ENCODE data around the gene LIMS1.
"Not testable (repeated sequence)": the region's sequence is repeated elsewhere in the genome, so short reads cannot be mapped to it uniquely, and the experiment has no call there.

LIMS1 gene

DNA sequence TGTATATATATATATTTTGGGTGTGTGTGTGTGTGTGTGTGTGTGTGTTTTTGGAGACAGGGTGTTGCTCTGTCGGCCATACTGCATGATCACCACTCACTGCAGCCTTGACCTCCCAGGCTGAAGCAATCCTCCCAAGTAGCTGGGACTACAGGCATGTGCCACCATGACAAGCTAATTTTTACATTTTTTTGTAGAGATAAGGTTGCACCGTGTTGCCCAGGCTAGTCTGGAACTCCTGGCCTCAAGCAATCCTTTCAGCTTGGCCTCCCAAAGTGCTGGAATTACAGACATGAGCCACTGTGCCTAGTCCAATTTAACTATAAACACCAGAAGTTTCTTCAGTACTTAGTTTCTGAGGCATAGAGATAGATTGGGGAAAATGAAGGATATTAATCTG is 18.3 kb downstream of the LIMS1 start:
- no peak for DNase-seq (ENCODE audit: low read depth)

GRCh38 chr2:108553209-108553919 is 19.1 kb downstream of the LIMS1 start:
- no peak for DNase-seq (ENCODE audit: low read depth)

- no peak for DNase-seq (ENCODE audit: low read depth)
Measured at GRCh38 chr2:108554528-108554927, 20.3 kb downstream of the LIMS1 start.

DNA sequence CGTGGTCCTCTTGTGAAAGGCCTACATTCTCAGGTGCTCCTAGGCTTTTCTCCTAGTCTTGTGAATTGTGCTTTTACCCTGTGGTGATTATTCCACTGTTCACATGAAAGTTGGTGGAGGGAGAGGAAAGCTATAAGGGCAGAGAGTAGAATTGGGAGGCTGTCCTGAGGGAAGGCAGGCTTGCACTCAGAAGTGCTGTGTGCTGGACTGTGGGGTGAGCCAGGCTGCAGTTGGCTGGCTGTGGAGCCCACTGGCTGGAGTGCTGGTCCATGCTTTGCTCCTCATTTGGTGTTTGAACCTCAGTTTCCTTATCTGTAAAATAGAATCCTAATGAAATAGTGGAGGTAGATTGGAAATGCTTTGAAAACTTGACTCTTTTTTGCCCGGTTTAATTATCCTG is 21.3 kb downstream of the LIMS1 start:
- DNase-seq (ENCODE audit: low read depth) = no peak

- DNase-seq (ENCODE audit: low read depth) = not testable (repeated sequence)
Measured at GRCh38 chr2:108556581-108556980, 22.3 kb downstream of the LIMS1 start.

DNA sequence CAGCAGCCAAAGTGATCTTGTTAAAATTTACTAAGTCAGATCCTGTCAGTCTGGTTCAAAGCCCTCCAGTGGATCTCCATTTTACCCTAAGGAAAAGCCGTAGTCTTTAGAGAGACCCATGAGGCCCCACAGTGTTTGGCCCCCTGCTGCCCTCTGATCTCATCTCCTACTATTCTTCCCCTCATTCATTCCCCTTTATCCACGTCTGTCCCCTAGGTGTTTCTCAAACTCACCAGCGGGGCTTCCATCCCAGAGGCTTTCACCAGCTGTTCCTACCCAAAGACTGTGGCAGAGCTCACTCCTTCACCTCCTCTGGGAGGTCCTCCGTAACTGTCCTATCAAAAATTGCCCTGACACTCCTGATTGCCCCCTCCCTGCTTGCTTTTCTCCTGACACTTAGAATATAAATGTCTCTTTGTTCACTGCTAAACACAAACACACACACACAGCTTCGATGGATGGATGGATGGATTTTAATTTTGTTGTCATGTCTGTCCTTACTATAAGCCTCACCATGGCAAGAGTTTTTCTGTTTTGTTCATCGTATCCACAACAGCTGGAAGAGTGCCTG is 26.1 kb downstream of the LIMS1 start:
- no peak for DNase-seq (ENCODE audit: low read depth)

DNA sequence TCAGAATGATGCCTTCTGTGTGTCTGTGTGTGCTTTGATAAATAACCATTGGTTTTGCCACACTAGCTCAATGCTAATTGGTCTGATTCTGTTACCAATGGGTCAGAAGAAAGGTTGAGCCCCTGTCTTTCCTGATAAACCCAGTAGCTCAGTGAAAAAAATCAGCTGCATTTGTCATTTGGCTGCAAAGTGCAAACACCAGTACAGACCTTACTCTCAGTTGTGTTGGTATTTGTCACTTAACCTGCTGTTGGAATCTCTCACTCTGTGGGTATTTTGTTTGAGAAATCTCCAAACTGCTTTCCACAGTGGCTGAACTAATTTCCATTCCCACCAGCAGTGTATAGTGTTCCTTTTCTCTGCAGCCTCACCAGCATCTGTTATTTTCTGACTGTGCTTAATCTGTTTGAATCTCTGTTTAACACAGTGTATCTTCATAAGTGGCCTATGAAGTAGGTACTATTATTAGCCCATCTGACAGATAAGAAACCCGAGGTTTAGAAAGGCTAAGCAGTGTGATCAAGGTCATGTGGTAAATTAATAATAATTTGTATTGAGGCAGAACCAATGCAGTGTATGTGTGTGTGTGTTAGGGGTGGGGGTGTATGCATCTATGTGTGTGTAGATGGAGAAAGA is 26.7 kb downstream of the LIMS1 start:
- DNase-seq (ENCODE audit: low read depth) = no peak

GRCh38 chr2:108562274-108562673 is 28.0 kb downstream of the LIMS1 start:
- DNase-seq (ENCODE audit: low read depth) = no peak

DNA sequence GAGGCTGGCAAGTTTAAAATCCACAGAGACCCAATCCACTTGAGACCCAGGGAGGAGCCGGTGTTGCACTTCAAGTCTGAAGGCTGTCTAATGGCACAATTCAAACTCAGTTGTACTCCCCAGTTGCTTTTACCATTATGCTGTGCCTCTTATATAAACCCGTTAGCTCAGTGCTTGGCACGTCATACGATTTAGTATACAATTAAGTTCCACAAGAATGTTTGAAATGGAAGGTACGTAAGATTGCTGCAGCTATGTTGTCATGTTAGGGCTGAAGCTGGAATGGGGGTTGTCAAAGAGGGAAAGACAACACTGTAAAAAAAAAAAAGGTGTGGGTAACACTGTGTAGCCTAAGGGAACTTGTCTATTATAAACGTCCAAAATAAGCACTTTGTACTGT is 30.2 kb downstream of the LIMS1 start:
- no peak for DNase-seq (ENCODE audit: low read depth)

- DNase-seq (ENCODE audit: low read depth) = no peak
Measured at GRCh38 chr2:108565778-108566375, 31.6 kb downstream of the LIMS1 start.

- no peak for DNase-seq (ENCODE audit: low read depth)
Measured at GRCh38 chr2:108570416-108570815, 36.1 kb downstream of the LIMS1 start.

DNA sequence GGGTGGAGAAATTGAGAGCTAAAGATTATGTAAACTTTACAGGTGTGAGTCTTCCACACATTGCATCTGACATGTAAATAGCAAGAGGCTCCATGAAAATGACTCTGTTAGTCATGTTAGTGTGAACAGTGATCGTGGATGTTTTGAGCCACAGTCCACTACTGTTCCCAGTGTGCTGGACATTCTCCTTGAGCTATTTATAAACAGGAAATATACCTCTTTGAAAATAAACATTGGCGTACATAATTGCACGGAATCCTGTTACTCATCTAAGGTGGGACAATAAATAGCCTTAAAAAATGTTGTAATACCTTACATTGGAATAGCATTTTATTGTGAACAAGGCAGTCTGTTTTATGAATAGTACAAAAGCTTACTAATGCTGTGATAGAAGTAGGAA is 37.0 kb downstream of the LIMS1 start:
- no peak for DNase-seq (ENCODE audit: low read depth)

DNA sequence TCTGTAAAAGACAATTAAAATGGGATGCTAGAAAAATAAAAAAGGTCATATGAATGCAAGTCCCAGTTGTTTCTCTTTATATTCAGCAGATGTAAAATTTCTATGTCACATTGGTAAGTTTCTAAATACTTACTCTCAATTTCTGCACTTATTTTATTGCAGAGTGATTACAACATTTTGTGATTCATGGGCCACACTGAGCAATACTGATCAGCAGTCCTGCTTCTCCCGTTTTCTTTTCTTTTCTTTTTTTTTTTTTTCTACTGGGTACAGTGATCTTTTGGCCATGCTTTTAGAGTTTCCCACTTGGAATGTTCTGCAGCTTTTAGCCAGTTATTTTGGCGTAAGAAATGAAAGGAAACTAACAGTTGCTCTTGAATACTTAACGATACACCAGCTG is 38.8 kb downstream of the LIMS1 start:
- DNase-seq (ENCODE audit: low read depth) = no peak

DNA sequence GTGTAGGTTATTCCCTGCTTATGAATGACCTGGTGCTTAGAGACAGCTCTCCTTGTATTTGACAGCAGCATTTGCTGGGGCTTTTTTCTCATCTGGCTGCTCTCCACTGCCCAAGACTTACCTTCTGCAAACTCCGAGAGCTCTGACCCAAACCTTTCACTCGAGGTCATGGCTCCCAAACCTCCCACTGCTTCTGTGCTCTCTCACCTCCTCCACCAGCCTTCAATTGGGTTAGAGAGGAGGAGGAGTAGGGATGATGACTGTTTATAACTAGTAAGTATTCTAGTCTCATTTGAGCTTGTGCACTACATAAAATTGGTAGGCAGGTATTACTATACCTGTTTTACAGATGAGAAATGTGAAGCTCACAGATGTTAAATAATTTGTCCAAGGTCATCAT is 40.1 kb downstream of the LIMS1 start:
- DNase-seq (ENCODE audit: low read depth) = no peak

DNA sequence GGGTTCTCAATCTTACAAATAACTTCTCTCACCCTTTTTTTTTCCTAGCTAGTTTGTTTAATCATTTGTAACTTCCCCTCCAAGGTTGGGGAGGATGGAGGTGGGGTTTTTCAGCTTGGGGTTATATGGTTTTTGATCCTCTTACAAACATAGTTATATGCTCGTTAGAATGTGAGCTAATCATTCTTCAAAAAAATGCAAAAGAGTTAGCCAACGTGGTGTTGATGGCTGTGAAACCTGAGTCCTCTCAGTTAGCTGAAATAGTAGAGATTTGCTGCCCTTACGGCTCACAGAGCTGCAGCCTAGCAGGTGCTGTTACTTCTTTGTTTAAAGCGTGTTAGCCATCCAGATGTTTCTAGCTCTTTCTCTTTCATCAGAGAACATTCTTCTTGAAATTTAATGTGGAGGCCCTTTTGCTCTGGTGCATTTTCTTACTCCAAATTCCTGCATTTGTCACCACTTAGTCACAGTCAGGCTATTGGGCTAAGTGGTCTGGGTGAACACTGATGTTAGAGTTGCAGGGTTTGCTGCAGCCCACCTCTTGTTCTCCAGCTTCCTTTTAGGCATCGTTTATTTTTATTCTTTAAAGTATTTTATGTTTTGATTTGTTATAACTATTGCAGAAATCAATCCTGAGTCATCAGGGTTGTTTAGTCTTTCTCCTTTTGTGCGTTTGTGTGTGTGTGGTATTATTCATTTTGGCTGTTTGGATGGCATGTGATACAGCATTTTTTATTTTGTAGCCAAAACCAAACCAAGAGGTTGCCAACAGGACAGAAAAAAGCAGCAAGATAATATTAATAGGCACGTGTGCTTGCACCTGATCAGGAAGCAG is 41.1 kb downstream of the LIMS1 start:
- DNase-seq (ENCODE audit: low read depth) = no peak

DNA sequence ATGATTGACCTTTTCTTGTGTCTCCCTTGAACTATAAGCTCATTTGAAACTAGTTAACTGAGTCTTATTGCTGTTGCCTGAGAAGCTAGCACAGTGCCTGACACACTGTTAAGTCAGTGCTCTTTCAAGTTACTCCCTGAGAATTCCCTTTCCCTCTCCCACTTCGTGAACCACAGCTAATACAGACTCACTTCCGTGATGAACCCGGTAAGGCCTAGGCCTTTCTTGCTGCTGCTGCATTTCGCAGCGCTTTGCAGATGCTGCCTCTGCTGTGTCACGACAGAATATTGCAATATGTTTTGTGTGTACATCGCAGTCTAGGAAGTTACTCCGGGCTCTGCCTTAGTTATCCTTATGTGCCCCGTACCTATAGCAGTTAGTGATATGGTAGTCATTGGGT is 42.8 kb downstream of the LIMS1 start:
- DNase-seq (ENCODE audit: low read depth) = no peak

GRCh38 chr2:108579623-108580022 is 45.4 kb downstream of the LIMS1 start:
- no peak for DNase-seq (ENCODE audit: low read depth)

DNA sequence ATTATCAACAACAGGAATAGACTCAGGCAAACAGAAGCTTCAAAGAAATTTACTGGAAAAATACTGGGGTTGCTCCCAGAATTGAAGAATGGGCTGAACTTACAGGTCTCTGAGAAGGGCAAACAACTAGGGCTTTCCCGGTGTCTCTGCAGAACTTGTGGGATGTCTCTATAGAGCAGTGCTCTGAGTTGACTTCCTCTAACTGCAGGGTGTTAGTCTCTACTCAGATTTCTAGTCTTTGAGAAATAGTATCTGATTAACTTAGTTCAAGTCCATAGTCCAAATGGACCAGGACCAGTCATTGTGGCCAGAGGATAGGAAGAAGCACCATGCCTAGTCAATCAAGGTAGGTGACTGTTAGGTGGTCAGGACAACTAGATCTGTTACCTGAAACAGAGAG is 45.8 kb downstream of the LIMS1 start:
- DNase-seq (ENCODE audit: low read depth) = no peak

DNA sequence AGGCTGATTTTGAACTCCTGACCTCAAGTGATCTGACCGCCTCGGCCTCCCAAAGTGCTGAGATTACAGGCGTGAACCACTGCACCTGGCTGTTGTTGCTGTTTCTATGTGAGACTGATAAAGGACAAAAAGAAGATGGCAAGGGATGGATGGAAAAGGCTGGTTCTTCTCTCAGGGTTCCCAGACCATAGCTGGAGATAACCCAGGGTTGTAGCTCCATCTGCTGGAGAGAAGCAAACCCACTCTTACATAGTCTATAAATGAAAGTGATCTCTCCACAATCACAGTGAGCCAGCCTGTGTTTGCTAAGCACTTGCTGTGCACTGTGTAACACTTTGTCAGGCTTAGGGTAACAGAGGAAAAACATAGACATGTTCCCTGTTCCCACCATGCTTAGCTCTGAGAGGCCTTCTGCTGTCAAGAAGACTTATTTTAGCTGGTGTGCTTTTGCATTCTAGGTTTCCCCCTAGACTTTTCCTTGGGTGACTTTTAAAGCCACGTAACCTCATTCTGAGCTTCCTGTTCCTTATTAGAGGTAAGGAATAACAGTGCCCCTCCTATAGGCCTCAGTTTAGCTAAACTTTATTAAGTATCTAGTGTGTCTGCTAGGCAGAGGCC is 49.7 kb downstream of the LIMS1 start:
- no peak for DNase-seq (ENCODE audit: low read depth)

DNA sequence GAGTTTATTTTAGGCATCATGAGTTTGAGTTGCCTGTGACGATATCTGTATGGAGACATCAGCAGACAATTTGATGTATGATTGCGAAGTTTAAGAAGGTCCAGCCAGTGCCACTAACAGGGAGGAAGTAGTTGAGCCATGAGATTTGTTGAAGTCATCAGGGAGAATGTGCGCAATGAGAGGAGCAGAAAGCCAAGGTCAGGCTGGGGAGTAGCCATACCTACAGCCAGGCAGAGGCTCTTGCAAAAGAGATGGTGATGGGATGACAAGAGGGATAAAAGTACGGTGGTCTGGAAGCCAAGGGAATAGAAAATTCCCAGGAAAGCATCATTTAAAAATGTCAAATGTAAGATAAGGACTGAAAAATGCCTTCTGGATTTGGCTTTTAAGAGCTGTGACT is 51.2 kb downstream of the LIMS1 start:
- DNase-seq (ENCODE audit: low read depth) = no peak

- DNase-seq (ENCODE audit: low read depth) = no peak
Measured at GRCh38 chr2:108586116-108586515, 51.8 kb downstream of the LIMS1 start.

GRCh38 chr2:108586631-108587030 is 52.4 kb downstream of the LIMS1 start:
- DNase-seq (ENCODE audit: low read depth) = no peak
